Neuronal stem cell (in vitro differentiated cells): Measurements from ENCODE around the gene TPPP.
A peak's percentile ranks its signal among the peaks of the same experiment; 100 is the strongest.

Experiments used
- DNase-seq: peaks from one replicate; pipeline ENCODE4 v3.0.0-alpha.2; 2013; ENCODE audit warnings: low spot score
- H2AFZ ChIP-seq: one replicate; pipeline ENCODE4 v1.6.1; 2013; ENCODE audit warnings: mild to moderate bottlenecking, low read length, inconsistent platforms
- H2AK5ac ChIP-seq: 2 replicates; pipeline ENCODE4 v1.6.1; 2013; ENCODE audit warnings: low read depth, mild to moderate bottlenecking, inconsistent platforms, low read length, moderate library complexity, mixed read lengths
- H2BK120ac ChIP-seq: 2 replicates; pipeline ENCODE4 v1.6.1; 2013; ENCODE audit warnings: low read depth, mild to moderate bottlenecking, inconsistent platforms, low read length, moderate library complexity, mixed read lengths
- H2BK12ac ChIP-seq: one replicate; pipeline ENCODE4 v1.6.1; 2013; ENCODE audit warnings: low read length, inconsistent platforms
- H2BK15ac ChIP-seq: 2 replicates; pipeline ENCODE4 v1.6.1; 2013; ENCODE audit warnings: mild to moderate bottlenecking, low read length, inconsistent platforms, mixed read lengths
- H2BK5ac ChIP-seq: one replicate; pipeline ENCODE4 v1.6.1; 2013; ENCODE audit warnings: inconsistent platforms, mild to moderate bottlenecking, low read length, moderate library complexity
- H3K14ac ChIP-seq: one replicate; pipeline ENCODE4 v1.6.1; 2013; ENCODE audit warnings: low read length, inconsistent platforms
- H3K18ac ChIP-seq: 2 replicates; pipeline ENCODE4 v1.6.1; 2013; ENCODE audit warnings: low read length, inconsistent platforms
- H3K23ac ChIP-seq: 2 replicates; pipeline ENCODE4 v1.6.1; 2013; ENCODE audit warnings: low read depth, mild to moderate bottlenecking, mixed read lengths, low read length, inconsistent platforms; ENCODE audit not compliant: poor library complexity
- H3K27ac ChIP-seq: replicated peaks from 3 replicates; pipeline ENCODE4 v1.5.1; 2013; ENCODE audit warnings: low read length, inconsistent platforms
- H3K27me3 ChIP-seq, 3 experiments: 2 replicates each; pipeline ENCODE4 v1.6.1; 2013; ENCODE audit warnings: low read length in 3 of 3, mild to moderate bottlenecking in 2 of 3, inconsistent platforms in 1 of 3, low read depth in 1 of 3, mixed read lengths in 1 of 3, moderate library complexity in 1 of 3; ENCODE audit not compliant: control insufficient read depth in 3 of 3, insufficient read depth in 3 of 3
- H3K36me3 ChIP-seq, 2 donors: replicated peaks in 1 of 2; 2 replicates each; pipeline ENCODE4 v1.6.1; 2013; ENCODE audit warnings: low read length in 2 of 2; ENCODE audit not compliant: control insufficient read depth in 2 of 2, insufficient read depth in 2 of 2
- H3K4ac ChIP-seq: 2 replicates; pipeline ENCODE4 v1.6.1; 2013; ENCODE audit warnings: inconsistent platforms, mild to moderate bottlenecking, low read length, moderate library complexity
- H3K4me1 ChIP-seq, 2 donors: 1 replicate in 1 of 2; 2 replicates in 1 of 2; pipeline ENCODE4 v1.6.1; 2013; ENCODE audit warnings: low read length in 2 of 2, low read depth in 1 of 2; ENCODE audit not compliant: control insufficient read depth in 2 of 2, insufficient read depth in 1 of 2
- H3K4me2 ChIP-seq: one replicate; pipeline ENCODE4 v1.6.1; 2013; ENCODE audit warnings: mild to moderate bottlenecking, low read length, inconsistent platforms; ENCODE audit not compliant: insufficient read depth, poor library complexity, severe bottlenecking
- H3K4me3 ChIP-seq, 2 donors: 2 replicates each; pipeline ENCODE4 v1.5.1; 2013; ENCODE audit warnings: low read length in 2 of 2, mild to moderate bottlenecking in 2 of 2, inconsistent platforms in 1 of 2, moderate library complexity in 1 of 2
- H3K79me1 ChIP-seq: one replicate; pipeline ENCODE4 v1.6.1; 2013; ENCODE audit warnings: low read depth, mild to moderate bottlenecking, inconsistent platforms, low read length, moderate library complexity
- H3K9ac ChIP-seq: one replicate; pipeline ENCODE4 v1.6.1; 2013; ENCODE audit warnings: mild to moderate bottlenecking, low read depth, low read length, inconsistent platforms; ENCODE audit not compliant: poor library complexity
- H3K9me3 ChIP-seq, 2 donors: replicated peaks in 1 of 2; 2 replicates each; pipeline versions ENCODE3 to v1.6.1; 2013; ENCODE audit warnings: low read length in 2 of 2, mild to moderate bottlenecking in 2 of 2, inconsistent platforms in 1 of 2, low read depth in 1 of 2, mixed read lengths in 1 of 2, moderate library complexity in 1 of 2; ENCODE audit not compliant: control insufficient read depth in 2 of 2, insufficient read depth in 1 of 2
- H4K8ac ChIP-seq: one replicate; pipeline ENCODE4 v1.6.1; 2013; ENCODE audit warnings: low read depth, mild to moderate bottlenecking, inconsistent platforms, low read length, moderate library complexity
- H4K91ac ChIP-seq: one replicate; pipeline ENCODE4 v1.6.1; 2013; ENCODE audit warnings: low read length, low read depth, mild to moderate bottlenecking, inconsistent platforms; ENCODE audit not compliant: poor library complexity
- WGBS, 2 donors: extraction: QIAGEN DNeasy Blood & Tissue Kit; methylation state at CpG; one replicate each; pipeline ENCODE4 v1.1.7; 2013; ENCODE audit warnings: missing lambda C conversion rate in 2 of 2, mixed read lengths in 1 of 2; ENCODE audit not compliant: insufficient read length in 2 of 2, insufficient replicate concordance in 1 of 2; ENCODE audit errors: extremely low coverage in 2 of 2; 5-methylcytosine and 5-hydroxymethylcytosine counted together

TPPP gene

GRCh38 chr5:618450-618849 is 74.7 kb downstream of the TPPP start:
- peaks cover 1 to 9% of the 10 kb centered on the region in 2 donors for H3K9me3 ChIP-seq
- no peak overlapping the region for H2BK15ac ChIP-seq
- peaks cover 35 to 89% of the 10 kb centered on the region in 2 donors for H3K36me3 ChIP-seq
- H2AK5ac ChIP-seq, result no peak overlapping the region
- H4K8ac ChIP-seq, result no peak overlapping the region
- H2BK5ac ChIP-seq, result no peak overlapping the region
- peaks cover 9% of the 10 kb centered on the region for H3K79me1 ChIP-seq
- H3K23ac ChIP-seq, result no peak overlapping the region
- WGBS, 2 donors, result no CpG with 5 or more reads among the region's 5 CpGs
- no peak overlapping the region for H3K27ac ChIP-seq
- H3K4me1 ChIP-seq, result peaks cover 0 to 1% of the 10 kb centered on the region in 2 donors
- H3K14ac ChIP-seq, result no peak overlapping the region
- H2BK120ac ChIP-seq, result no peak overlapping the region
- H3K4ac ChIP-seq, result no peak overlapping the region
- no peak overlapping the region for H3K9ac ChIP-seq
- no peak overlapping the region for H4K91ac ChIP-seq
- no peak overlapping the region for H3K4me2 ChIP-seq
- no peak overlapping the region for H3K4me3 ChIP-seq
- no peaks in the 10 kb centered on the region for H3K27me3 ChIP-seq
- H2AFZ ChIP-seq, result no peak overlapping the region
- H3K18ac ChIP-seq, result no peak overlapping the region
- no peak overlapping the region for H2BK12ac ChIP-seq
- no peak for DNase-seq

GRCh38 chr5:617896-618295 is 75.3 kb downstream of the TPPP start:
- no peak overlapping the region for H3K18ac ChIP-seq
- no peak overlapping the region for H2BK15ac ChIP-seq
- H3K27me3 ChIP-seq, result no peaks in the 10 kb centered on the region
- no peak overlapping the region for H2BK120ac ChIP-seq
- H3K23ac ChIP-seq, result no peak overlapping the region
- H2AK5ac ChIP-seq, result no peak overlapping the region
- no peak overlapping the region for H3K27ac ChIP-seq
- H3K4ac ChIP-seq, result no peak overlapping the region
- no peak overlapping the region for H3K9ac ChIP-seq
- H3K36me3 ChIP-seq, result peaks cover 35 to 83% of the 10 kb centered on the region in 2 donors
- H4K8ac ChIP-seq, result no peak overlapping the region
- H3K4me3 ChIP-seq, result no peak overlapping the region
- H2BK12ac ChIP-seq, result no peak overlapping the region
- no peak overlapping the region for H2AFZ ChIP-seq
- peaks cover 1 to 3% of the 10 kb centered on the region in 2 donors for H3K4me1 ChIP-seq
- H3K14ac ChIP-seq, result no peak overlapping the region
- H3K9me3 ChIP-seq, result peaks cover 1 to 9% of the 10 kb centered on the region in 2 donors
- H3K4me2 ChIP-seq, result no peak overlapping the region
- H2BK5ac ChIP-seq, result no peak overlapping the region
- no peak for DNase-seq
- no peak overlapping the region for H4K91ac ChIP-seq
- peaks cover 10% of the 10 kb centered on the region for H3K79me1 ChIP-seq
- WGBS, 2 donors, result no CpG with 5 or more reads among the region's 12 CpGs

GRCh38 chr5:616484-617039 is 76.6 kb downstream of the TPPP start:
- WGBS, 2 donors, result no CpG with 5 or more reads among the region's 13 CpGs
- H3K18ac ChIP-seq, result no peak overlapping the region

GRCh38 chr5:612498-613424 is 80.4 kb downstream of the TPPP start:
- DNase-seq, result peak; percentile 12

More at GRCh38 chr5:616484-617039, 76.6 kb downstream of the TPPP start:
- Histone ChIP-seq H3K23ac (peak overlapping the region; percentile 2), H3K9ac (peak overlapping the region; percentile 53), H2BK120ac (no peak overlapping the region), H4K8ac (no peak overlapping the region), H4K91ac (no peak overlapping the region), H2BK15ac (no peak overlapping the region), H2BK5ac (no peak overlapping the region), H3K79me1 (peaks cover 13% of the 10 kb centered on the region), H2BK12ac (no peak overlapping the region), H2AFZ (no peak overlapping the region), H3K4me2 (no peak overlapping the region), H3K4me1 (peaks cover 3 to 4% of the 10 kb centered on the region in 2 donors), H3K36me3 (peaks cover 28 to 70% of the 10 kb centered on the region in 2 donors), H3K14ac (no peak overlapping the region), H3K9me3 (peaks cover 1 to 9% of the 10 kb centered on the region in 2 donors), H3K27me3 (no peaks in the 10 kb centered on the region), H2AK5ac (no peak overlapping the region), H3K4me3 (no peak overlapping the region), H3K4ac (no peak overlapping the region), H3K27ac (no peak overlapping the region)
- DNase-seq, result no peak

More at GRCh38 chr5:612498-613424, 80.4 kb downstream of the TPPP start:
- Histone ChIP-seq H3K4ac (no peak overlapping the region), H2BK120ac (no peak overlapping the region), H2AK5ac (no peak overlapping the region), H2AFZ (peak overlapping the region; percentile 99), H3K36me3 (peaks cover 3 to 32% of the 10 kb centered on the region in 2 donors), H3K14ac (peak overlapping the region; percentile 98), H3K23ac (peak overlapping the region; percentile 85), H2BK5ac (no peak overlapping the region), H2BK12ac (no peak overlapping the region), H3K4me1 (peaks cover 5 to 11% of the 10 kb centered on the region in 2 donors), H2BK15ac (no peak overlapping the region), H4K8ac (no peak overlapping the region), H3K9me3 (peaks cover 4 to 9% of the 10 kb centered on the region in 2 donors), H3K4me3 (peak overlapping the region; percentile 63 to 97), H3K27ac (no peak overlapping the region), H3K27me3 (peaks cover 0 to 2% (median 0%) of the 10 kb centered on the region in 3 experiments), H3K9ac (peak overlapping the region; percentile 92), H3K79me1 (peaks cover 13% of the 10 kb centered on the region), H3K18ac (peak overlapping the region; percentile 90), H4K91ac (no peak overlapping the region), H3K4me2 (peak overlapping the region; percentile 69)
- WGBS, 2 donors, result no CpG with 5 or more reads among the region's 49 CpGs
